ENCODE measurements around the gene TXNRD3.

TXNRD3 gene

DNA sequence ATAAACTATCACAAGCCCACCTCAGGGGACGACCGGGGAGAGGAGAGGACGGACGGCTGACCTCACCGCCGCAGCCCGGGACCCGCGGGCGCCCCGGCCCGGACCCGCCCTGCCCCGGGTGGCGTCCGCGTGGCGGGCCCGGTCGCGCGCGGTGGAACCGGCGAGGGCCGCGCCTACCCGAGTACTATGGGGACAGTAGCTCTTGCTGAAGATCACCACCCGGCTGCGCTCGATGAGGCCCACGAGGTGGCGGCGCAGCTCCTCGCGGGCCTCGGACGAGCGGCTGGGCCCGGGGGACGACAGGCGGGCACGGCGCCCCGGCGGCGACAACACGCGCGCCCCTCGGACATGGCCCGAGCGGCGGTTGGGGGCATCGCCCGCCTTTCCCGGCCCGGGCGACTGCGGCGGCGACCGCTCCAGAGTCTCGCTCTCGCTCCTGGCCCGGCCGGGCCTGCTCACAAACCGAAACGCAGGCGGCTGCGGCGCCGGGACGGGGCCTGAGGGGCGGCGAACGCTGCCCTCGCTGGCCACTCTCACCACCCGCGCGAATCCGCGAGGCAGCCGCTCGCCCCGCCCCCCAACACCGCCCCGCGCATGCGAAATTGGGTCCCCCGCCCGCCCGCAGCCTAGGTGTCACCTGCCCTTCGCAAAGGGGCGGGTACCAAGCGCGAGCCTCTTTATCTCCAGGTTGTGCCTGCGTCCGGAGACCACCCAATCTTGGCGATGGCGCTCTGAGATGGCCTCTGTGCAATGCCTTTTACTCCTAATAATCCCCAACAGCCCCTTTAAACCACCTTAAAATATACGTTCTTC, at the start of gene TXNRD3:
Gene TXNRD3 (minus strand): TSS at position 554 of the 813 bp plus-strand sequence.
- DNase-seq: peak; percentile 44

DNA sequence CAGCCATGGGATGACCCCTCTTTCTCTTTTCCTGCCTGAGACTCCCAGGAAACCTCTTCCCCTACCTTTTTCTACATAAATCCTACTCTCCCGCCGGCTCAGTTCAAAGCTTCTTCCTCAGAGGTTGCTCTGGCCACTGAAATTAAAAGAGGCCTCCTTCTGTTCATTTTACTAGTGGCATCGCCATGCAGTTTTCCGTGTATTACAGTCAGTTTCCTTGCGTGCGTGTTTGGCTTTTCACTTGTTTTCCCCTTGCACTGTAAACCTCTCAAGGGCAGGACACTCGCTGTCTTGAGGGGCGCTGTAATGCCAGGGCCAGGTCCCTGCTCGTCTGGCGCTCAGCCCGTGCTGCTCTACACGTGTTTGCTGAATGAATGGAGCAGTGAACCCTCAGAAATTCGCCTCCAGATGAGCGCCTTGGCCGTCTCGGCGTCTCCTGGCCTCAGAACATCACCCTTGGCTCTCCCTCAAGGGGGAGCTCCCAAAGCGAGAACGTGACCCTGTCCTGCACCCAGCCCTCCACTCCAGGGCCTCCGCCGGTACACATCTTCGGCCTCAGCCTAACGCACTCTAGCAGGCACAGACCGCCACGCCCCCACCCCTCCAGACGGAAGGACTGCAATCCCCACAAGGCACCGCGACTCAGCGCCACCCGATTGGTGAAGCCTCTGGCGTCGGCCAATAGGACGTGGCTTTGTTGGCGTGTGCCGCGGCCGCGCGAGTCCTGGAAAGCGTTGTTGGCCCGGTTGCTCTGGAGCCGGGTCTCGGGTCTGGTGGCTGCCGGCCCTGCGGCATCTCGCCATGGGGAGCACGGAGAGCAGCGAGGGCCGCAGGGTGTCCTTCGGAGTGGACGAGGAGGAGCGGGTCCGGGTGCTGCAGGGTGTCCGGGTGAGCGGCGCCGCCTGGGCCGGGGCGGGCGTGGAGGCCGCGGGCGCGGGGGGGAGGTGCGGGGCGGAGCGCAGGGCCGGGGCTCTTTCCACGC, 48.9 kb upstream of the TXNRD3 start, which contains the start of gene CHCHD6:
Gene CHCHD6 (plus strand): TSS at position 729 of the 982 bp plus-strand sequence. CDS start 73 bp downstream, at position 802.
- peak; percentile 78 for DNase-seq

DNA sequence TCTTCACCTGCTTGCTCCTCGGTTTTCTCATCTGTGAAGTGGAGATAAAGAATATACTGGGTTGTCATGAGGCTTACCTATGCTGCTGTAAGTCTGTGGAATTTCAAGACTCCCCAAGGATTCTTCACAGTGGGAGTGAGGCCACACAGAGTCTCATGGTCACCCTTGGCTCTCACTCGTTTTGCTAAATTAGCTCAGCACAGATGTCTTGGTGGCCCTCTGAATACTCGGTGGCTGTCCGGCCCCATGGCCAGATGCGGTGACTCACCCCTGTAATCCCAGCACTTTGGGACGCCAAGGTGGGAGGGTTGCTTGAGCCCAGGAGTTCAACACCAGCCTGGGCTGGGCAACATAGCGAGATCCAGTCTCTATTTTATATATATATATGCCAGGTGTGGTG, 44.1 kb upstream of the TXNRD3 start:
- no peak for DNase-seq

DNA sequence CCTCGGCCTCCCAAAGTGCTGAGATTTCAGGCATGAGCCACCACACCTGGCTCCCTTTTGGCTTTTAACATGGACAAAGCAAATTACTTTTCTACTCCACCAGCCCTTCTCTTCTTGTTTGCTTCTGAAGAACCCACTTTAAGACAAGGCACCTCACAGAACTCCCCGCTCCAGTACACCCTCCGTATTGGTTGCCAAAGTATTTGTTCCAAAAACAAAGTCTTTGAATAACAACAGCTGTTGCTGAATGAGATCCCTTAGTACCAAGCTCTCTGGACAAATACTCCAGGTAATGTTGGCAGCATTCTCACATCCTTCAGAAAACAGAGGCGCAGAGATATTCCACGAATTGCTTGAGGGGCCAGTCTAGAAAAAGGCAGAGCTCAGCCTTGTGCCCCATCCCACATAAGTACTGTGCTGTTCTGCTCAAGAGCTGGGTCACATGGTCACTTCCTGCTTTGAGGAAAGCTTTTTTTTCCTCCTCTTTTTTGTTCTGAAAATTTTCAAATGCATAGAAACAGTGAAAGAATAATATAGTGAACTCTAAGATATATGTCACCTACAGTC, 41.9 kb upstream of the TXNRD3 start:
- DNase-seq: no peak

DNA sequence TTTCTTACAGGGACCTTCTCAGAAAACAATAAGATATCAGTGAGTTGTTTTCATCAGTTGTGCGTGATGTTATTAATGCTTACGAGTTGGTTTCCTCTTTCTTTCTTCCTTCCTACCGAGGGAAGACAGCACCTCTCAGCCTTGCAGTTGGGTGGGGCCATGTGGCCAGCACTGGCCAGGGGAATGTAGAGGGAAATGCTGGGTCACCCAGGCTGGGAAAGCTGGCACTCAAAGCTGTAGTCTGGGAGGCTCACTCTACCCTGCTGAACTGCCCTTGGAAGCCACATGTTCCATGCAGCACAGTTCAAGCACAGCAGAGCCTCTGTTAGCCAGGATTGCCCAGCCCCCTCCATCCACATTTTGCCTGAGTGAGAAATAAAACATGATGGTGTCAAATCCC, 39.0 kb upstream of the TXNRD3 start:
- DNase-seq: no peak

DNA sequence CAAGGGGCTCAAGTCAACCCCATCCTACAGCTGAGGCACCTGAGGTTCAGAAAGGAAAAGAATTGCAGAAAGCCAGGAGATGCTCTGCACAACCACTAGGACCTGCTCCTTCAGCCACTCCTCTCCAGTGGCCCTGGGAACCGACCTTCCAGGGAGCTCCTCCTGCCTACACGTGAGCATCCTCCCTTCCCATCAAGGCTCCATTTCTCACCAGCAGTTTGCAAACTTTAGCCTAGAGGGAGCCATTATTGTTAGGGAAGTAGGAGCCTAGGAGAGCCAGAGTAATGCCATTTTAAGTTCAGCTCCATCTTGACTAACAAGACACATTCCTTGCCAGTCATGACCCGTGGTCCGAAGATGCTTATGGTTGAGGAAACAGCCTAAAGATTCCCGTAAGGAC, 37.9 kb upstream of the TXNRD3 start:
- DNase-seq: no peak

DNA sequence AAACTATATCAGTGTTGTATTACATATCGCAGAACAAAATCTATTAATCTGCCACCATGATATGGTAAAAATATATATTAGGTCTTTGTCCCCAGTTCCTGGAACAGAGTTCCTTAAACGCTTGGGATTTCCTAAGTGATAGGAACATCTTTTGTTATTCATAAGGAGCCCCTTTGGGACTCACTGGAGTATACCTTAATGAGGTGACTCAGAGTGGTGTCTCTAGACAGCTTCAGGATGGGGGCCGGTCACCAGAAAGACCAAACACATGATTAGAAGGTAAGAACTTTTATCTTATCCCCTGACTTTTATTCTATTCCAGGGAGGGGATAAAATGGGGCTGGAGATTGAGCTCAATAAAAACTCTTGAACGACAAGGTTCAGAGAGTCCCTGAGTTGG, 36.8 kb upstream of the TXNRD3 start:
- DNase-seq: no peak

DNA sequence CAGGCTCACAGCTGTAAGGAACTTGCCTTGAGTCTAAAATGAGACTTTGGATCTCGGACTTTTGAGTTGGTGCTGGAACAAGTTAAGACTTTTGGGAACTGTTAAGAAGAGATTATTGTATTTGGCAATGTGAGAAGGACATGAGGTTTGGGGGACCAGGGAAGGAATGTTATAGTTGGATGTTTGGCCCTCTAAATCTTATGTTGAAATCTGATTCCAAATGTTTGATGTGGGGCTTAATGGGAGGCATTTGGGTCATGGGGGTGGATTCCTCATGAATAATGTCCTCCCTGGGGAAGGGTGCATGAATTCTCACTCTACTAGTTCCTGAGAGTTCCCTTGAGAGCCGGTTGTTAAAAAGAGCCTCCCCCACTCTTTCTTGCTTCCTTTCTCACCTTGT, 30.6 kb upstream of the TXNRD3 start:
- DNase-seq: no peak

DNA sequence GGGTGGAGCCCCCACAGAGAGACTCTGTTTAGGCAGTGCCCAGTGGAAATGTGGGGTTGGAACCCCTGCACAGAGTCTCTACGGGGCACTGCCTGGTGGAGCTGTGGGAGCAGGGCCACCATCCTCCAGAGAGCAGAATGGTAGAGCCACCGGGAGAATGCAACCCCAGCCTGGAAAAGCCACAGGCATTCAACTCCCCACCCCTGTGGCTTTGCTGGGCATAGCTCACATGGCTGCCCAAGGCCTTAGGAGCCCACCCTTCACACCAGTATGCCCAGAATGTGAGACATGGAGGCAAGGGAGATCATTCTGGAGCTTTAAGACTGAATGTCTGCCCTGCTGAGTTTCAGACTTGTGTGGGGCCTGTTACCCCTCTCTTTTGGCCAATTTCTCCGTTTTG, 30.1 kb upstream of the TXNRD3 start:
- DNase-seq: no peak

DNA sequence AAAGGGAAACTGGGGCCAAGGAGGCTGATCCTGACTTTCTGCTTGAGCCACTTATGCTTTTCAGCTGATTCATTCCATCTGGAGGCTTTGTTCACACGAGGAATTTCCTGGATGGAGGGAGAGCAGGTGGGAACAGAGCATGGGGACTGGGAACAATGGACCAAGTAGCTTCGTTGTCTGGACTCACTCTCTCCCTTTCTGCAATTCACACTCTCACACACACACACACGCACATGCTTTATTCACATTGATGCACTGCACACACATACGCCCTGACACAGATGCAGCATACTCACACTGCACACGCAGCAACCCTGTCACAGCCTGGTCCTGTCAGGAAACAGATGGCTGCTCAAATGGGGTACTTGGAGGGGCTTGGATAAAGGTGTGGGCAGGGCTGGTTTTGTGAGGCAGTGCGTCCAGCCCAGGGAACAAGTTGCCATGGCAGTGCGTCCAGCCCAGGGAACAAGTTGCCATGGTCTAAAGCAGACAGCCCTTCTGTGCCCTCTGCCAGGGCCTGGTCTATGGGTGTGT, 29.4 kb upstream of the TXNRD3 start:
- DNase-seq: no peak

DNA sequence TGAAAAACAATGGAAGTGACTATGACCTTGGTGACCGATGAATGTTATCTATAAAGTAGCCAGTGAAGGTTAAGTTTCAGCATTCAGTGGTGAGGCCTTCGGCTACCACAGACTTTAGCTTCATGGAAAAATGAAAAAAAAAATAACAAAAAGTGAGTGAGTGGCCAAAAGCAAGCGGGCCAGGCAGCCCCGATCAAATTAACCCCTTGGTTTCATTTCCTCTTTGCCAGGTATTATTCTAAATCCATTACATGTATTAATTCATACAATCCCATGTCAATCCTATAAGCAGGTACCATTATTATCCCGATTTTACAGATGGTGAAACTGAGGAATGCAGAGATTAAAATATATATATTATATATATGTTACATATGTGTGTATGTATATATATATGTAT, 28.1 kb upstream of the TXNRD3 start:
- no peak for DNase-seq

DNA sequence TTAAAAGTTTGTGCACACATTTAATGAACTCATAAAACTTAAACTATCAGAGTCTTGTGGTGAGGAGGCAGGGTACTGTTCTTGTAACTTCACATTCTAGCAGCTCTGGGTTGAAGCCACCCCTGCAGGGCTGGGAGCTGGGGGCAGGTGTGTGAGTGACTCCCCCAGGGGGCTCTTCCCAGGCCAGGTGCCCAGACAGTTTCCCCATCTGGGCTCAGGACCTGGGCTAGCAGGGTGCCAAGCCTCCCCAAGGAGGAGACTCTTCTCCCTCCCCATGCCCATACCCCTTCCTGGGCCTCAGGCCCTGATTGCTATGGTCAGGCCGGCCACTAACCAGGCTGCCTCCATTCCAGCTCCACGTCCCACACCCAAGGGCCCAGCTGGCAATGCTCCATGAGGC, 27.1 kb upstream of the TXNRD3 start:
- DNase-seq: no peak

DNA sequence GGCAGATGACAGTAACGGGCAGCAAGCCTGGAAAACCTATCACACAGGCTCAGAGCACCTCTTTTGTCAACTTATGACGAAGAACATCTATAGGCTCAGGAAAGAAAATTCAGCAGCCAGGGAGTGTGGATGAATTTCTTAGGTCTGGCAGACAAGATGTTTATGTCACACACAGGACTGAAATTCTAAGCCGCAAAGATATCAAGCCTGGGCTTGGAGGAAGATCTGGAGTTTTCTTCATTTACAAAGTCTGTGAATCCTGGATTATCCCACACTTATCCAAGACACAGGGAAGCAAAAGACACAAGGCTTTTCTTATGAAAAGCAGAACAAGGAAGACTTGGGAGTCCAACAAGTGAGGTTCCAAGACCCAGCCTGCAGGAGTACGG, 25.7 kb upstream of the TXNRD3 start:
- DNase-seq: no peak

DNA sequence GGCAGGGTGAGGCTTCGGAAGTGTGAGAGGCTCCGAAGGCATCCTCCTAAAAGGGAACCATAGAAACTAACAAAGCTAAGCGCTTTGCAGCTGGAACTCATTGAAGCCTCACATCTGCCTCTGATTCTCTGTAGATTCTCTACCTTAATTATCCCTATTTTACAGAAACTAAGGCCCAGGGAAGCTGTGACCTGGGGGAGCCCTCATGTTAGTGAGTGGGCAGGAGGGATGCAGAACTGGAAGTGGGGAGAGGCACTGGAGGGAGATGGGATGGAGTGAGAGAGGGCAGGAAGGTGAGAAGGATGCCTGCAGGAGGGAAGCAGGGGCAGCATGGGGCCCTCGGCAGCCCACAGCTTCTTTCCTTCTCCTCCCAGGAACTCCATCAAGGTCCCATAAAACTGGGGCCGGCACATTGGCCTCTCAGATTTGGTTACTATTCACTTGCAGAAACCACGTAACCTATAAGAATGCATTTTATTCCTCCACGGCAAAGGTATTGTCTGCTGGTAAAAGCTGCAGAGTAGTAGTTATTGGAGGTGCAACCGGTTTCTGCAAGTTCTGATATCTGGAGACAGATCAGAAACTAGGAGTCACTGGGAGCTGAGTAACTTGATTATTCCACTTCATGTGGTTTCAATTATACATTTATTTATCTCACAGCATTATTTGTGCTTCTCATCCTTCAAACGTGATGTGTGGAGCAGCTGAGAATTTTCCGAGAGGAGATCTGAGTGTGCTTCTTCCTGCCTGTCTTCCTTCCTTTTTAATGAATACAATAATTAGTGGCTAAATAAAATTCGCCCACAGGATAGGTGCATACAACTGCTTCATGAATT, 25.1 kb upstream of the TXNRD3 start:
- DNase-seq: no peak

DNA sequence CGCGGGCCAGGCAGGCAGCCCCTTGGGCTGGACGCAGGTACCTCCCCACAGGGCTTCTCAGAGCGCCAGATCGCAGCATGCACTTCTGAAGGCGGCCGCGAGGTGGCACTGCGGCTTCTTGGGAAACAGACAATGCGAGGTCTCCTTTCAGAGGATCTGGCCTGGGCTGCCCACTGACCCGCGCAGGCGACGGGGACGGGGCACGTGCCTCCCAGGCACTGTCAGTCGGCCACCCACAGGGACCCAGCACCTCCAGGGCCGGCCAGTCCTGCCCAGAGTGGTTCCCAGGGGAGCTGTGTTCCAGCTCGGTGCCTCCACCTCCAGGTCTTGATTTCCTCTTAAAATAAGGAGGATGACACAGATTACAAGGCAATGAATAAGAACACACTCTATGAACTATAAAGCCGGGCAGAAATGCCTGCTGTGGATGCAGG, 24.4 kb upstream of the TXNRD3 start:
- DNase-seq: peak; percentile 40

DNA sequence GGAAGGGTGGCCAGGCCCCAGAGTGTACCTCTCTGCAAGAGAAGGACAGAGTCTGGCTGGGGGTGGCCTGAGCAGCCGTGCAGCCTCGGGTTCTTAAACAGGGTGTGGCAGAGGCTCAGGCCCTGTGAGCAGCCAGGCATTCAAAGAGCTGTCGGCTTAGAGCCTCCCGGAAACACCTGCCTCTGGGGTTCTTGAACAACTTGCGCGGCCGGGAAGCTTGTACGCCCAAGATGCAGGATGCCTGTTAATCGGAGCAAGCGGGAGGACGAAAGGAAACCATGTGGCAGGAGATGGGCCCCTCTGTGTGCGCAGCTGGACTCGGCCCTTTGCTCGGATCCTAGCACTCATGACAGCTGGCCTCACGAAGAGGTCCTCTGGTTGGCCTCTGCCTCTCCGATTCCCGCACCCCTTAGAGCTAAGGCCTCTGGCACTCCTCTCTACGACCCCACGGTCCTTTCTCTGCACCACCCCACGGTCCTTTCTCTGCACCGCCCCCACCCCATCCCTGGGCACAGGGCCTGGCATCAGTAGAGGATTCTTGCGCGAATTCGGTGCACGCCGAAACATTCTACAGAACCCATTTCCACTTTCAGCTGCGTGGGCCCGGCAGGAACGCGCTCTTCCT, 23.9 kb upstream of the TXNRD3 start:
- DNase-seq: no peak

DNA sequence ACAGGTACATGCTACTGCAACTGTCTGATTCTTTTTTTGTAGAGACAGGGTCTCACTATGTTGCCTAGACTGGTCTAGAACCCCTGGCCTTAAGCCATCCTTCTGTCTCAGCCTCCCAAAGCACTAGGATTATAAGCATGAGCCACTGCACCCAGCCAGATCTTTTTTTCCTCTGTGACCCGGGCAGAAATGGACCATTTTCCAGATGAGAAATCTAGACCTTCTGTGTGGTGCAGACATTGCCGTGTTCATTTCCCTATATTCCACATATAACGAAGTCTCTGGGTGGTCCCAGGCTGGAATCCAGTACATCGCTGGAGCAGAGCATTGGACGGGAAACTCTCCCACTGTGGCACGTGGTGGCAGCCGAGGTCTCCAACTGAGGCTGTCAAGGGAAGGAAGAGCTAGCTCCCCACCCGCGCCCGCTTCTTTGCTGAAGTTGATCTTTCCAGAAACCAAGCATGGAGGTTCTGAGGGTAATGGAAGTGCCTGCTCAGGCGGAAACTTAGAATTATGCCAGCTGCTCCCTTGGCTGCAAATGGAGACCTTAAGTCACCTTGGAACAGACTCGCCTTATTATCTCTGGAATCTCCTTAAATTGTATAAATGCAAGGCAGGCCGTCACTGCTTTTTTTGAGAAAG, 23.1 kb upstream of the TXNRD3 start:
- no peak for DNase-seq

DNA sequence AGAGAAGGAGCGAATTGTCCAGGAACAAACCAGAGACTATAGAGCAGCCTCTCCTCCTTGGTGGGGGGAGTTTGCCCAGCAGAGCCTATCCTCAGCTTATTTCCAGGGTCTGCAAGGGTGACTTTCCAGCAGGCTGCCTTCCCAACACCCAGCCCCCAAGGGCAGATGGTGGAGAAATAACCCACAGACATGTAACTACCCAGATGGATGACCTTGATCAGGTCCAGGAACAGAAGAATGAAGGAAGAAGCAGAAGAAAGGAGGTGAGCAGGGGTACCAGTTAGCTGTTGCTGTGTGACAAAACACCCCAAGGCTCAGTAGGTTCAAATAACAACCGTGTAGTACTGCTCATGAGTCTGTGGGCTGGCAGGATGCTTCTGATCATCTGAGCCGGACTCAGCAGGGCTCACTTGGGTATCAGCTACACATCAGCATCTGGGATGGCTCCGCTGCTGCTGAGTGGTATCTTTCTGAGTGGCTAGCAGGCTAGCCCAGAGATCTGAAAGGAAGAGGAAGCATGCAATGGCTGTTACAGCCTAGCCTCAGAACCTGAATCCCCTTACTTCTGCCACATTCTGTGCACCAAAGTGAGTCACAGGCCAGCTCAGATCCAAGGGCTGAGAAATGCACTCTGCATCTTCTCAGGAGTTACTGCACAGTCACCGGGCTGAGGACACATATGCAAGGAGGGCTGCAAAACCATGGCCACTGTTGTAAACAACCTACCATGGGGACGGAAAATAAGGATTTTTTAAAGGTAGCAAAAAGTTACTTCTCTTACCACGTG, 22.2 kb upstream of the TXNRD3 start:
- DNase-seq: no peak

DNA sequence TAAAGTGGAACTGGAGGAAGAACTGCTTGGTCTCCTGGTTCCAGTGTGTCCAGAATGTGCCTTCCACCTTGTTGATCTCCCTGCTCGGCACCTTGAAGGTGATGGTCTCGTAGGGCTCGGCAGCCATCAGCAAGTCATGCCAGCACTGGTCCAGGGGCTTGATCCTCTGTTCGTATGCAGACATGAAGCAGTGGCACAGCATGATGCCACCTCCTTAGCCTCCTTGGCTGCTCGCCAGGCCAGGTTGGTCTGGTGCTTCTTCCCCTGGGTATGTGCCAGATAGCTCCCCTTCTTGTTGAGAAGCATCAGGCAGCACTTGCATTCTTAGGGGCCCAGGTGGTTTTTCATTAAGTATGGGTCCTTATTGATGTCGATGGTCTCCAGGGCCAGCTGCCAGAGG, 17.8 kb upstream of the TXNRD3 start:
- no peak for DNase-seq

DNA sequence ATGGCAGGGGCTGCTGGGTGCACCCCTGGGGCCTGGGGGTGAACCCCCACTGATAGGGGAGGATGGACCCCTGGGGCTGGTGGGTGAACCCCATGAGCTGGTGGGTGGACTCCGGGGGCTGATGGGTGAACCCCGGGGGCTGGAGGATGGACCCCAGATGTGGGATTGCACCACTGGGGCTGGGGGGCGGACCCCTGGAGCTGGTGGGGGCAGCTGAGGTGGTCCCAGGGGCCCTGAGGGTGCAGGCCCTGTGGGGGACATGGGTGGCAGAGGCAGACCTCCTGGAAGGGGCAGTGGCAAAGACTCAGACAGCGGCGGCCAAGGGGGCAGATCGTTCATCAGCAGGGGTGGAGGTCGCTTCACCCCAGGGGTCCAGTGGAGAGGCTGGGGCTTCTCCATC, 17.4 kb upstream of the TXNRD3 start:
- no peak for DNase-seq

All from NCI-H1436 treated with DMSO at 0.1 percent for 48 hours (cell line).